PC-3 (cell line): ENCODE data around the gene PRDX6. TPM values are rescaled to one million over a fixed set of nuclear protein-coding genes. Genes with fewer than 3 reads are reported as not detected.

Source experiments
- ATAC-seq: fragments of 200-7000 bp; cut with Tn5 transposase; 2 replicates; pipeline ENCODE4 v1.9.1; 2020; ENCODE audit warnings: mild to moderate bottlenecking, moderate library complexity
- BruUV-seq: library from RNA; stranded (reverse); fragments of 400-500 nt; replicated peaks from 2 replicates; lab custom pipeline; 2021; lab: Mats Ljungman, UMichigan
- CTCF ChIA-PET: fragments of 300-600 bp; sonication (Branson Sonifier 250); formaldehyde crosslinking; loops from one replicate; lab custom pipeline; 2022; ENCODE audit warnings: antibody characterized with exemption; lab: Charles Lee
- POLR2A ChIA-PET: fragments of 300-600 bp; sonication (Branson Sonifier 250); formaldehyde crosslinking; loops from one replicate; lab custom pipeline; 2022; ENCODE audit warnings: antibody characterized with exemption; ENCODE audit not compliant: unreplicated experiment; lab: Charles Lee
- DNase-seq: peaks from one replicate; pipeline ENCODE4 v3.0.0-alpha.2; 2015
- H2AFZ ChIP-seq: fragments of 300-600 bp; sonication (generic); 2 replicates; pipeline ENCODE4 v1.6.0; 2016; ENCODE audit warnings: antibody characterized with exemption, low read length
- H3F3A ChIP-seq: fragments of 300-600 bp; sonication (generic); one replicate; pipeline ENCODE4 v1.6.0; 2017; ENCODE audit warnings: antibody characterized with exemption, low read length, control low read depth, mild to moderate bottlenecking; ENCODE audit not compliant: unreplicated experiment
- H3K27ac ChIP-seq: fragments of 300-600 bp; sonication (generic); 2 replicates; pipeline ENCODE4 v1.5.1; 2016; ENCODE audit warnings: mild to moderate bottlenecking, low read length
- H3K27me3 ChIP-seq: fragments of 300-600 bp; sonication (generic); 2 replicates; pipeline ENCODE4 v1.6.1; 2016; ENCODE audit warnings: low read length, mixed read lengths
- H3K36me3 ChIP-seq: fragments of 300-600 bp; sonication (generic); 2 replicates; pipeline ENCODE4 v1.6.1; 2016; ENCODE audit warnings: low read depth, mixed run types, low read length, mixed read lengths
- H3K4me1 ChIP-seq: fragments of 300-600 bp; sonication (generic); 2 replicates; pipeline ENCODE4 v1.5.1; 2016; ENCODE audit warnings: low read length; ENCODE audit not compliant: insufficient read depth
- H3K4me2 ChIP-seq: fragments of 300-600 bp; sonication (generic); 2 replicates; pipeline ENCODE4 v1.6.0; 2016; ENCODE audit warnings: low read length
- H3K4me3 ChIP-seq: fragments of 300-600 bp; sonication (generic); 2 replicates; pipeline ENCODE4 v1.5.1; 2016; ENCODE audit warnings: mild to moderate bottlenecking, low read length, mixed read lengths
- H3K79me2 ChIP-seq: fragments of 300-600 bp; sonication (generic); 2 replicates; pipeline ENCODE4 v1.6.1; 2017; ENCODE audit warnings: low read length, mixed read lengths
- H3K9ac ChIP-seq: fragments of 300-600 bp; sonication (generic); 2 replicates; pipeline ENCODE4 v1.6.0; 2016; ENCODE audit warnings: mild to moderate bottlenecking, low read length
- H3K9me2 ChIP-seq: fragments of 300-600 bp; sonication (generic); replicated peaks from 2 replicates; pipeline ENCODE4 v1.6.1; 2016; ENCODE audit warnings: mixed run types, low read length, mixed read lengths
- H3K9me3 ChIP-seq: fragments of 300-600 bp; sonication (generic); 2 replicates; pipeline ENCODE4 v1.6.1; 2016; ENCODE audit warnings: low read length, mixed read lengths
- H4K20me1 ChIP-seq: fragments of 300-600 bp; sonication (generic); 2 replicates; pipeline ENCODE4 v1.6.1; 2016; ENCODE audit warnings: low read length, mixed read lengths
- CTCF ChIP-seq: fragments of 300-600 bp; sonication (generic); conservative IDR thresholded peaks from 2 replicates; pipeline ENCODE4 v1.5.1; 2017; ENCODE audit warnings: antibody characterized with exemption, low read depth, mild to moderate bottlenecking, low read length
- EZH2 ChIP-seq: fragments of 300-600 bp; sonication (generic); IDR thresholded peaks from one replicate; pipeline ENCODE4 v1.6.1; 2017; ENCODE audit warnings: antibody characterized with exemption, mild to moderate bottlenecking, low read length; ENCODE audit not compliant: unreplicated experiment
- EZH2phosphoT487 ChIP-seq: fragments of 300-600 bp; sonication (generic); IDR thresholded peaks from 2 replicates; pipeline ENCODE4 v1.6.1; 2018; ENCODE audit warnings: mild to moderate bottlenecking, antibody characterized with exemption, low read length, borderline replicate concordance
- intact Hi-C: fragments of 100-400 bp; cut with micrococcal nuclease; formaldehyde crosslinking; loops from 2 replicates; pipeline ENCODE4 v1.9.0; 2023
- total RNA-seq: library from RNA; depleted of rRNA; stranded (reverse); fragments of >200 nt; gene quantifications from 2 replicates; pipeline ENCODE4 v1.2.3, GENCODE V29; 2014

The PRDX6 gene
- total RNA-seq, 1 experiment from 2014 or later = 829 TPM

- intact Hi-C loops = no loop called here
- TF ChIP-seq EZH2 (no peak), CTCF (no peak), EZH2phosphoT487 (no peak)
- H2AFZ ChIP-seq = no peak overlapping the region; the same call in 1 of the 2 replicates
Measured at GRCh38 chr1:173520799-173521198, 43.7 kb downstream of the PRDX6 start.

GRCh38 chr1:173523329-173523728 is 46.2 kb downstream of the PRDX6 start:
- Histone ChIP-seq H3K27me3 (no peaks in the 10 kb centered on the region), H3K36me3 (no peaks in the 10 kb centered on the region), H3K4me2 (no peak overlapping the region), H3K9me2 (0 out of 2 replicates have a peak, but pooled peaks cover 5% of the 10 kb centered on the region), H4K20me1 (no peaks in the 10 kb centered on the region), H2AFZ (no peak overlapping the region), H3K27ac (no peak overlapping the region), H3K79me2 (no peaks in the 10 kb centered on the region), H3F3A (no peaks in the 10 kb centered on the region), H3K9ac (no peak overlapping the region), H3K4me1 (no peaks in the 10 kb centered on the region), H3K9me3 (no peaks in the 10 kb centered on the region), H3K4me3 (no peak overlapping the region)
- intact Hi-C loops = no loop called here
- no peak for TF ChIP-seq EZH2
- TF ChIP-seq CTCF = no peak
- TF ChIP-seq EZH2phosphoT487 = no peak
- BruUV-seq = no TSS peak
- DNase-seq = no peak
- CTCF ChIA-PET = interaction anchor here (0.5 kb wide), 1 partner anchor 57 kb away, joined by 3 read pairs; no protein-coding TSS in a partner anchor
- ATAC-seq = no peak
- POLR2A ChIA-PET = no interaction called here

More at GRCh38 chr1:173520799-173521198, 43.7 kb downstream of the PRDX6 start:
- Histone ChIP-seq H3K36me3 (no peaks in the 10 kb centered on the region), H3K9me2 (0 out of 2 replicates have a peak, but pooled peaks cover 5% of the 10 kb centered on the region), H3F3A (no peaks in the 10 kb centered on the region), H3K79me2 (no peaks in the 10 kb centered on the region), H3K4me2 (no peak overlapping the region), H3K9ac (no peak overlapping the region), H3K27me3 (no peaks in the 10 kb centered on the region), H3K4me3 (no peak overlapping the region), H3K4me1 (no peaks in the 10 kb centered on the region), H3K27ac (no peak overlapping the region), H4K20me1 (no peaks in the 10 kb centered on the region), H3K9me3 (no peaks in the 10 kb centered on the region)
- ChIA-PET CTCF (interaction anchor here (0.8 kb wide), 1 partner anchor 13 kb away, joined by 6 read pairs; no protein-coding TSS in a partner anchor), POLR2A (interaction anchor here (0.5 to 0.7 kb wide), 4 partner anchors 13 to 100 kb away, joined by 3 to 17 read pairs (median 7); no protein-coding TSS in a partner anchor)
- no TSS peak for BruUV-seq
- DNase-seq = peak; percentile 50
- ATAC-seq = peak; percentile 76

- ChIA-PET CTCF (no interaction called here), POLR2A (no interaction called here)
- Histone ChIP-seq H3K79me2 (no peaks in the 10 kb centered on the region), H3K4me3 (no peak overlapping the region), H3K27ac (no peak overlapping the region), H3K4me2 (no peak overlapping the region), H3K4me1 (no peaks in the 10 kb centered on the region), H4K20me1 (no peaks in the 10 kb centered on the region), H3K9me3 (no peaks in the 10 kb centered on the region), H3K27me3 (no peaks in the 10 kb centered on the region), H3F3A (no peaks in the 10 kb centered on the region), H3K9ac (no peak overlapping the region), H2AFZ (no peak overlapping the region), H3K9me2 (0 out of 2 replicates have a peak, but pooled peaks cover 5% of the 10 kb centered on the region), H3K36me3 (no peaks in the 10 kb centered on the region)
- no TSS peak for BruUV-seq
- DNase-seq = no peak
- intact Hi-C loops = no loop called here
- no peak for ATAC-seq
- TF ChIP-seq CTCF = no peak
- no peak for TF ChIP-seq EZH2
- TF ChIP-seq EZH2phosphoT487 = no peak
Measured at GRCh38 chr1:173525926-173526325, 48.8 kb downstream of the PRDX6 start.
